ENCODE measurements around the gene TEDC2.
A peak's percentile ranks its signal among the peaks of the same experiment; 100 is the strongest.

GRCh38 chr16:2467528-2468232, 7.8 kb downstream of the TEDC2 start:
- TF ChIP-seq CTCF (IDR thresholded peaks at IDR 0.05) (peak in 3 of 6 experiments; percentile 3 to 12 (median 6)), POLR2A (IDR thresholded peaks at IDR 0.05) (peak in 1 of 2 donors; percentile 33)
